Spleen (tissue), 11 donors: ENCODE results near the gene NR3C2. TPM values are rescaled to one million over a fixed set of nuclear protein-coding genes. Genes with fewer than 3 reads are reported as not detected.
A peak's percentile ranks its signal among the peaks of the same experiment; 100 is the strongest.

Source experiments
- DNase-seq: peaks from one replicate; pipeline ENCODE4 v3.0.0-alpha.2; 2020
- H3K27ac ChIP-seq, 8 donors: fragments of 200-600 bp; sonication (generic) in 7 of 8; 1 replicate in 4 of 8; 2 replicates in 4 of 8; pipeline versions ENCODE4 v1.5.0 to v1.8.0; 2016 to 2021; ENCODE audit warnings: inconsistent platforms in 4 of 8, mild to moderate bottlenecking in 4 of 8, moderate library complexity in 1 of 8
- H3K27me3 ChIP-seq, 7 donors: fragments of 200-600 bp; sonication (generic) in 6 of 7; replicated peaks in 1 of 7; 1 replicate in 4 of 7; 2 replicates in 3 of 7; pipeline versions ENCODE4 v1.5.0 to v1.8.0; 2016 to 2021; ENCODE audit warnings: inconsistent platforms in 3 of 7, mild to moderate bottlenecking in 1 of 7
- H3K36me3 ChIP-seq, 6 donors: fragments of 200-600 bp; sonication (generic) in 5 of 6; 1 replicate in 4 of 6; 2 replicates in 2 of 6; pipeline versions ENCODE4 v1.5.0 to v1.8.0; 2016 to 2021; ENCODE audit warnings: inconsistent platforms in 2 of 6
- H3K4me1 ChIP-seq, 6 donors: fragments of 200-600 bp; sonication (generic) in 5 of 6; 1 replicate in 3 of 6; 2 replicates in 3 of 6; pipeline versions ENCODE4 v1.5.0 to v1.8.0; 2016 to 2021; ENCODE audit warnings: inconsistent platforms in 3 of 6
- H3K4me3 ChIP-seq, 8 donors: fragments of 200-600 bp; sonication (generic) in 7 of 8; 1 replicate in 4 of 8; 2 replicates in 4 of 8; pipeline versions ENCODE4 v1.5.0 to v1.8.0; 2016 to 2021; ENCODE audit warnings: inconsistent platforms in 4 of 8, mild to moderate bottlenecking in 4 of 8, moderate library complexity in 2 of 8
- H3K9me3 ChIP-seq, 8 donors: fragments of 200-600 bp; sonication (generic) in 7 of 8; 1 replicate in 4 of 8; 2 replicates in 4 of 8; pipeline versions ENCODE4 v1.5.0 to v1.8.0; 2016 to 2021; ENCODE audit warnings: inconsistent platforms in 4 of 8
- POLR2A ChIP-seq, 3 donors: fragments of 450-650 bp; IDR thresholded peaks; one replicate each; pipeline ENCODE4 v1.5.1; 2017; ENCODE audit warnings: antibody characterized with exemption in 3 of 3, mild to moderate bottlenecking in 1 of 3
- POLR2AphosphoS5 ChIP-seq, 3 donors: sonication (generic); formaldehyde crosslinking; IDR thresholded peaks; one replicate each; pipeline ENCODE4 v1.5.1; 2017; ENCODE audit warnings: antibody characterized with exemption in 3 of 3
- WGBS, 5 donors: extraction: QIAGEN DNeasy Blood & Tissue Kit in 3 of 5; methylation state at CpG; one replicate each; pipeline versions ENCODE4 v1.1.5 to v1.1.7; 2013 to 2018; 5-methylcytosine and 5-hydroxymethylcytosine counted together
- intact Hi-C: fragments of 100-400 bp; cut with DNase I; formaldehyde crosslinking; loops from one replicate; pipeline ENCODE4 v1.15.0; 2023; ENCODE audit warnings: low total_unique reads
- polyA plus RNA-seq, 3 donors: library from polyadenylated mRNA; stranded (reverse); fragments of 200-250 nt; gene quantifications; one replicate each; pipeline ENCODE4 v1.2.1, GENCODE V29; 2013
- total RNA-seq, 7 donors: library from RNA; depleted of rRNA in 3 of 7; stranded (reverse); fragments of >200 nt in 3 of 7; fragmentation: NEBNext Ultra II Directional in 4 of 7; extraction: Animal tissue kit (Norgen Biotek cat#: 25700) in 4 of 7; gene quantifications; one replicate each; pipeline versions ENCODE4 v1.1.0 to v1.2.1, GENCODE V29; 2016 to 2021
- TF ChIP-seq, protein P1 (sequence below), 11 experiments: fragments of 200-600 bp in 7 of 11; fragments of 450-650 bp in 4 of 11; sonication (generic) in 4 of 11; IDR thresholded peaks in 8 of 11; conservative IDR thresholded peaks in 3 of 11; 1 replicate in 7 of 11; 2 replicates in 4 of 11; pipeline versions ENCODE4 v1.4.0 to v1.8.0; 2016 to 2021; ENCODE audit warnings: antibody characterized with exemption in 11 of 11, inconsistent platforms in 4 of 11, mild to moderate bottlenecking in 1 of 11
- donor health status: healthy with polysubstance abuse.
- donor health status: DM: no; HTN: no; CAD: no; lungs with moderate emphysema.
- donor health status: DM: no; HTN: no; CAD: no.
- donor health status: Bipolar disorder and iron deficiency.
- donor health status: healthy.
- donor health status: DM: no; HTN: no; CAD: no.
- donor health status: DM: yes; HTN: yes; CAD: no.

The NR3C2 gene
- total and polyA plus RNA-seq, 10 donors, result 1.2 to 25.9 (median 16.2) TPM

DNA sequence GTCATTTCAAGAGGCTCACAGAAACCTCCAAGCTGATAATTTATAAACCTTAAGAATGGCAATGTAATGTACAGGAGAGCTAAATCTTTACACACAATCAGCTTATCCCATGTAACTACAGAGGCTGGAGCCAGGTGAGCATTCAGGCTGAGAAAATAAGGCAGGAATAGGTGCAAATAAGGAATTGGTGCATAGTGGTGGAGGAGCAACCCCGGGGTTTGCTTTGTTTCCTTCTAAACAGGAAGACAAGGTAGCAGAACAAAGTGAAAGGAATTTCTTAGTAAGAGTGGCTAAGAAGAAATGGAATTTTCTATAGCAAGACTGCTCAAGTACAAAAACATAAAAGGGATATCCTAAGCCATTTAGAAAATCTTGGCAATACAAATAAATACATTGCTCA lies 82.4 kb downstream of the NR3C2 start:
- Histone ChIP-seq H3K27ac (no peak overlapping the region), H3K9me3 (no peaks in the 10 kb centered on the region), H3K4me3 (no peak overlapping the region), H3K4me1 (peaks cover 9 to 28% (median 13%) of the 10 kb centered on the region in 6 donors), H3K36me3 (no peaks in the 10 kb centered on the region), H3K27me3 (no peaks in the 10 kb centered on the region)
- WGBS, 5 donors, result 15 to 42% (median 20%) methylated on average over 1 of the region's 1 CpG
- DNase-seq, result no peak
- TF ChIP-seq POLR2AphosphoS5 (IDR thresholded peaks at IDR 0.05), result no peak
- no peak for TF ChIP-seq POLR2A (IDR thresholded peaks at IDR 0.05)
- TF ChIP-seq, protein P1, sequence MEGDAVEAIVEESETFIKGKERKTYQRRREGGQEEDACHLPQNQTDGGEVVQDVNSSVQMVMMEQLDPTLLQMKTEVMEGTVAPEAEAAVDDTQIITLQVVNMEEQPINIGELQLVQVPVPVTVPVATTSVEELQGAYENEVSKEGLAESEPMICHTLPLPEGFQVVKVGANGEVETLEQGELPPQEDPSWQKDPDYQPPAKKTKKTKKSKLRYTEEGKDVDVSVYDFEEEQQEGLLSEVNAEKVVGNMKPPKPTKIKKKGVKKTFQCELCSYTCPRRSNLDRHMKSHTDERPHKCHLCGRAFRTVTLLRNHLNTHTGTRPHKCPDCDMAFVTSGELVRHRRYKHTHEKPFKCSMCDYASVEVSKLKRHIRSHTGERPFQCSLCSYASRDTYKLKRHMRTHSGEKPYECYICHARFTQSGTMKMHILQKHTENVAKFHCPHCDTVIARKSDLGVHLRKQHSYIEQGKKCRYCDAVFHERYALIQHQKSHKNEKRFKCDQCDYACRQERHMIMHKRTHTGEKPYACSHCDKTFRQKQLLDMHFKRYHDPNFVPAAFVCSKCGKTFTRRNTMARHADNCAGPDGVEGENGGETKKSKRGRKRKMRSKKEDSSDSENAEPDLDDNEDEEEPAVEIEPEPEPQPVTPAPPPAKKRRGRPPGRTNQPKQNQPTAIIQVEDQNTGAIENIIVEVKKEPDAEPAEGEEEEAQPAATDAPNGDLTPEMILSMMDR (IDR thresholded peaks at IDR 0.05 in 8 of 11, conservative IDR thresholded peaks at IDR 0.05 in 3 of 11), result no peak
- intact Hi-C loops, result no loop called here

DNA sequence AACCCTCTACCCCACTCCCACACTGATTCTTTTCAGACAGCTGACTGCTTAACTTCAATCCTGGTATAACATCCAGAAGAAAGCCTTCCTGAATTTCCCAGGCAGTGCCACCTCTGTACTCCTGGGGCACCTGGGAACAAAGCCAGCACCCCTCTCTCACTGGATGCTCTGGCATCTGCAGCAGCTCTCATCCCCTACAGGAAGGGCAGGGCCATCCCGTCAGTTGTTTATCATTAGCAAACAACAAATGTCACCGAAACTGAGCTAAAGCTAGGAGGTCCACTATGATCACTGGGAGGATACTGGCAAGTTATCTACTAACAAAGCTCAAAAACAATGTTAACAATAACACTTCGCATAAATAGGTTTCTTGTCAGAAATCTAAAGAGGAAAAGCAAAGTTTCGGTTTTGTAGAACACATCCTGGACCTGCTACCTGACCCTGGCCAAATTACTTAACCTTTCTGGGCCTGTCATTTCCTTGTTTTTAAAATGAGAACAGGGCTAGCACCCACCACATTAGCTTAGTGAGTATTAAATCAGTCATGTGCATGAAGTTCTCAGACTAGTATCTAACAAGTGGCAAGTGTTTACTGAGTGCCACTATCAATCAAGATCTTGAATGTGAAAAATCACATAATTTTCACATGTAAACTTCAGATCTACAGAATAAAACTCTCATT lies 86.6 kb downstream of the NR3C2 start:
- WGBS, 5 donors, result 31 to 58% (median 39%) methylated on average over 4 of the region's 4 CpGs
- Histone ChIP-seq H3K9me3 (no peaks in the 10 kb centered on the region), H3K4me3 (peak overlapping the region in 1 of 8 donors; percentile 40), H3K36me3 (no peaks in the 10 kb centered on the region), H3K27ac (peak overlapping the region in 7 of 8 donors; percentile 39 to 75 (median 64)), H3K27me3 (no peaks in the 10 kb centered on the region), H3K4me1 (peaks cover 9 to 28% (median 13%) of the 10 kb centered on the region in 6 donors)
- TF ChIP-seq POLR2AphosphoS5 (IDR thresholded peaks at IDR 0.05) (peak in 2 of 3 donors; percentile 19 to 28), POLR2A (IDR thresholded peaks at IDR 0.05) (no peak)
- peak; percentile 64 for DNase-seq
- intact Hi-C loops, result no loop called here

DNA sequence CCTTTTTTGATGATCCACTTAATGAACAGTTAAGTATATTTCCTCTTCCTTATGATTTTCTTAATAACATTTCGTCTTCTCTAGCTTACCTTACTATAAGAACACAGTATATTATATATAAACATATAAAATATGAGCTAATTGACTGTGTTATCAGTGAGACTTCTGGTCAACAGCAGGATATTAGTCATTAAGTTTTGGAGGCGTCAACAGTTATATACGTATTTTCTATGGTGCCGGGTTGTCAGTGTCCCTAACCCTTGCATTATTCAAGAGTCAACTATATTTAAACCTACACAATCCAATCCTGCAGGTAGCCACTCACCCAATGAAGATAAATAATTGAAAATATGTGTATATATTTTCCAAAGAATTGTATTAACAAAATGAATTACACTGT lies 88.0 kb downstream of the NR3C2 start:
- no peak overlapping the region for H3K4me3 ChIP-seq
- H3K9me3 ChIP-seq, result no peaks in the 10 kb centered on the region
- H3K27ac ChIP-seq, result no peak overlapping the region
- H3K36me3 ChIP-seq, result no peaks in the 10 kb centered on the region
- 83 to 95% (median 89%) methylated on average over 4 of the region's 4 CpGs for WGBS, 5 donors
- no peak for DNase-seq
- intact Hi-C loops, result no loop called here
- TF ChIP-seq, protein P1 (IDR thresholded peaks at IDR 0.05 in 8 of 11, conservative IDR thresholded peaks at IDR 0.05 in 3 of 11), result no peak
- TF ChIP-seq POLR2AphosphoS5 (IDR thresholded peaks at IDR 0.05), result no peak
- TF ChIP-seq POLR2A (IDR thresholded peaks at IDR 0.05), result no peak
- peaks cover 9 to 17% (median 13%) of the 10 kb centered on the region in 6 donors for H3K4me1 ChIP-seq
- H3K27me3 ChIP-seq, result no peaks in the 10 kb centered on the region

DNA sequence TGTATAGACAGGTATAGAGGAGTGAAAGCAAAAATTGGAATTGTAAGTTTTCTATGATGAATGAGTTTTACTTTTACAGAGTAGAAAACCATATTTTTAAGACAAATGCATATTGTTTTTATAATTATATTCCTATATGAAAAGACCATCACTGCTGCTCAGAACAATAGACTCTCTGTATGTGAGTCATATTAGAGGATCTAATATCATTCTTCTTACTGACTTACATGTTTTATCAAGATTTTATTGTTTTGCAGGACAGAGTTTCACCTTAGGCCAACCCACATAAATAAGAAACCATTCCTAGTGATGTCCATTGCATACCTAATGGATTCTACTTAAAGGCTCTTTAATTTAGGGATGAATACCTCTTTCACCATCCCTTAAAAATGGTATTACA lies 88.6 kb downstream of the NR3C2 start:
- Histone ChIP-seq H3K9me3 (no peaks in the 10 kb centered on the region), H3K4me1 (peaks cover 9 to 17% (median 13%) of the 10 kb centered on the region in 6 donors), H3K27ac (no peak overlapping the region), H3K27me3 (no peaks in the 10 kb centered on the region), H3K4me3 (no peak overlapping the region), H3K36me3 (no peaks in the 10 kb centered on the region)
- no peak for DNase-seq
- intact Hi-C loops, result no loop called here
- TF ChIP-seq POLR2A (IDR thresholded peaks at IDR 0.05), result no peak
- TF ChIP-seq, protein P1 (IDR thresholded peaks at IDR 0.05 in 8 of 11, conservative IDR thresholded peaks at IDR 0.05 in 3 of 11), result no peak
- TF ChIP-seq POLR2AphosphoS5 (IDR thresholded peaks at IDR 0.05), result no peak
